Endothelial cell of umbilical vein (primary cell): Measurements from ENCODE around the gene HBZ. TPM values are rescaled to one million over a fixed set of nuclear protein-coding genes. Genes with fewer than 3 reads are reported as not detected.

Source experiments
- BruUV-seq: library from RNA; stranded (reverse); fragments of 400-500 nt; replicated peaks from 2 replicates; lab custom pipeline; 2021; lab: Mats Ljungman, UMichigan
- CTCF ChIA-PET: fragments of 300-600, 350-600 bp; sonication (Branson Sonifier 250); formaldehyde crosslinking; loops from one replicate; lab custom pipeline; 2021; ENCODE audit warnings: antibody characterized with exemption, inconsistent platforms; lab: Charles Lee
- POLR2A ChIA-PET: fragments of 300-600, 350-600 bp; sonication (Branson Sonifier 250); formaldehyde crosslinking; loops from one replicate; lab custom pipeline; 2021; ENCODE audit warnings: antibody characterized with exemption, inconsistent platforms; lab: Charles Lee
- DNase-seq: peaks from one replicate; pipeline ENCODE4 v3.0.0-alpha.2; 2011; ENCODE audit warnings: low read depth, low spot score
- FAIRE-seq: peaks from 2 replicates; lab custom pipeline; 2011; peaks lifted over from hg19 to GRCh38; lab: Jason Lieb, UNC
- H2AFZ ChIP-seq: 2 replicates; pipeline ENCODE4 v1.6.0; 2012; ENCODE audit warnings: low read depth, low read length, control low read depth, inconsistent platforms
- H3K27ac ChIP-seq: 2 replicates; pipeline ENCODE4 v1.5.1; 2011; ENCODE audit warnings: low read depth, mild to moderate bottlenecking, control low read depth, low read length, moderate library complexity; ENCODE audit not compliant: insufficient read depth
- H3K27me3 ChIP-seq, 2 experiments: 2 replicates each; pipeline versions ENCODE4 v1.6.0 to v1.6.1; 2011; ENCODE audit warnings: low read length in 2 of 2, mixed read lengths in 1 of 2; ENCODE audit not compliant: control insufficient read depth in 2 of 2, insufficient read depth in 2 of 2
- H3K36me3 ChIP-seq, 2 experiments: 2 replicates in 1 of 2; 3 replicates in 1 of 2; pipeline ENCODE4 v1.5.1; 2011; ENCODE audit warnings: low read length in 2 of 2, mild to moderate bottlenecking in 1 of 2, moderate library complexity in 1 of 2; ENCODE audit not compliant: control insufficient read depth in 2 of 2, insufficient read depth in 2 of 2; ENCODE audit errors: extremely low read depth in 1 of 2
- H3K4me1 ChIP-seq: 3 replicates; pipeline ENCODE4 v1.5.1; 2011; ENCODE audit warnings: mild to moderate bottlenecking, low read length; ENCODE audit not compliant: control insufficient read depth, insufficient read depth; ENCODE audit errors: extremely low read depth
- H3K4me2 ChIP-seq: 2 replicates; pipeline ENCODE4 v1.6.1; 2011; ENCODE audit warnings: low read length, control low read depth, mixed read lengths; ENCODE audit not compliant: insufficient read depth
- H3K4me3 ChIP-seq, 3 experiments: fragments of 200-600 bp in 1 of 3; sonication (generic), shearing (Covaris generic) in 1 of 3; replicated peaks in 1 of 3; 2 replicates each; pipeline ENCODE4 v1.5.1; 2011 to 2016; ENCODE audit warnings: control low read depth in 3 of 3, low read length in 3 of 3, mild to moderate bottlenecking in 2 of 3, inconsistent platforms in 1 of 3, low read depth in 1 of 3, moderate library complexity in 1 of 3; ENCODE audit not compliant: insufficient read depth in 1 of 3
- H3K79me2 ChIP-seq: 2 replicates; pipeline ENCODE4 v1.6.0; 2012; ENCODE audit warnings: low read length, inconsistent platforms; ENCODE audit not compliant: control insufficient read depth, insufficient read depth
- H3K9ac ChIP-seq: replicated peaks from 2 replicates; pipeline ENCODE3; 2011; ENCODE audit warnings: low read length, control low read depth; ENCODE audit not compliant: insufficient read depth; ENCODE audit errors: extremely low read depth
- H3K9me1 ChIP-seq: replicated peaks from 3 replicates; pipeline ENCODE4 v1.6.0; 2011; ENCODE audit warnings: mild to moderate bottlenecking, low read length; ENCODE audit not compliant: control insufficient read depth, insufficient read depth; ENCODE audit errors: extremely low read depth
- H3K9me3 ChIP-seq: replicated peaks from 2 replicates; pipeline ENCODE4 v1.5.1; 2012; ENCODE audit warnings: low read length, inconsistent platforms; ENCODE audit not compliant: control insufficient read depth, insufficient read depth
- H4K20me1 ChIP-seq: replicated peaks from 2 replicates; pipeline ENCODE3; 2011; ENCODE audit warnings: mild to moderate bottlenecking, low read length; ENCODE audit not compliant: control insufficient read depth, insufficient read depth; ENCODE audit errors: extremely low read depth
- EZH2 ChIP-seq: IDR thresholded peaks from 2 replicates; pipeline ENCODE4 v1.6.1; 2012; ENCODE audit warnings: borderline replicate concordance, low read depth, mild to moderate bottlenecking, moderate library complexity, low read length, inconsistent platforms; ENCODE audit not compliant: severe bottlenecking
- FOS ChIP-seq: IDR thresholded peaks from 2 replicates; pipeline ENCODE4 v1.6.1; 2011; ENCODE audit warnings: mild to moderate bottlenecking, low read length, moderate library complexity, borderline replicate concordance; ENCODE audit not compliant: insufficient read depth
- GATA2 ChIP-seq: IDR thresholded peaks from 2 replicates; pipeline ENCODE4 v1.7.0; 2011; ENCODE audit warnings: low read depth, mild to moderate bottlenecking, moderate library complexity, mixed read lengths, low read length; ENCODE audit not compliant: insufficient read length, insufficient read depth
- JUN ChIP-seq: IDR thresholded peaks from 2 replicates; pipeline ENCODE4 v1.6.1; 2011; ENCODE audit warnings: borderline replicate concordance, low read depth; ENCODE audit not compliant: insufficient read length, insufficient read depth
- MYC ChIP-seq: IDR thresholded peaks from one replicate; pipeline ENCODE4 v1.6.1; 2011; ENCODE audit warnings: mild to moderate bottlenecking, low read depth, low read length
- POLR2A ChIP-seq: IDR thresholded peaks from 2 replicates; pipeline ENCODE4 v1.6.1; 2012; ENCODE audit warnings: low read depth, mild to moderate bottlenecking, control low read depth, low read length
- POLR2AphosphoS5 ChIP-seq: IDR thresholded peaks from 2 replicates; pipeline ENCODE4 v1.6.1; 2012; ENCODE audit warnings: low read depth, mild to moderate bottlenecking, control low read depth, low read length, moderate library complexity; ENCODE audit not compliant: insufficient read depth
- dilution Hi-C: fragments of 300-500 bp; cut with MboI; formaldehyde crosslinking; loops from one replicate; pipeline ENCODE4 v1.15.0; 2019; ENCODE audit warnings: low sequenced_read_pairs; ENCODE audit not compliant: extremely low pct_ligation_motif_present
- intact Hi-C: fragments of 100-400 bp; cut with micrococcal nuclease; formaldehyde crosslinking; loops from one replicate; pipeline ENCODE4 v1.10.0; 2022
- polyA plus RNA-seq, 4 experiments: library from polyadenylated mRNA; depleted of rRNA in 3 of 4; stranded (reverse) in 3 of 4; unstranded in 1 of 4; fragments of >200 nt; gene quantifications; 2 replicates each; pipeline versions ENCODE4 v1.2.1 to v1.2.3, GENCODE V29; 2011 to 2012; ENCODE audit warnings: missing spikeins in 1 of 4
- total RNA-seq: library from RNA; stranded (reverse); gene quantifications from 2 replicates; pipeline ENCODE4 v1.2.3, GENCODE V29; 2021
- TF ChIP-seq, protein P1 (sequence below): IDR thresholded peaks from 2 replicates; pipeline ENCODE4 v1.6.1; 2011; ENCODE audit not compliant: insufficient read depth, insufficient read length
- TF ChIP-seq, protein P2 (sequence below), 2 donors: IDR thresholded peaks; 1 replicate in 1 of 2; 2 replicates in 1 of 2; pipeline ENCODE4 v1.5.1; 2011; ENCODE audit warnings: low read length in 2 of 2, mild to moderate bottlenecking in 2 of 2, moderate library complexity in 2 of 2, control low read depth in 1 of 2, inconsistent platforms in 1 of 2, low read depth in 1 of 2; ENCODE audit not compliant: insufficient read depth in 1 of 2; ENCODE audit errors: extremely low read depth in 1 of 2

Gene HBZ
- total and polyA plus RNA-seq, 2 donors (not counting 3 experiments of a cell fraction or from before 2014, with no cell fraction given), result not detected

DNA sequence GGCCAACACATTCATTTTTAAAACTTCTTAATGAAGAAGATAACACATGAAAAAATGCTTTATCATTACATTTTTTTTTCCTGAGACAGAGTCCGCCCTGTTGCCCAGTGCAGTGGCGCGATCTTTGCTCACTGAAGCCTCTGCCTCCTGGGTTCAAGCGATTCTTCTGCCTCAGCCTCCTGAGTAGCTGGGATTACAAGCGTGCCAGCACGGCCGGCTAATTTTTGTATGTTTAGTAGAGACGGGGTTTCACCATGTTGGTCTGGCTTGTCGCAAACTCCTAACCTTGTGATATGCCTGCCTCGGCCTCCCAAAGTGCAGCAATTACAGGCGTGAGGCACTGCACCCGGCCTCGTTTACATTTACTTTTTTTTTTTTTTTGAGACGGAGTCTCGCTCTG is 41.0 kb downstream of the HBZ start:
- no peak overlapping the region for H3K27ac ChIP-seq
- H3K9me3 ChIP-seq, result no peaks in the 10 kb centered on the region
- no peaks in the 10 kb centered on the region for H3K79me2 ChIP-seq
- no peaks in the 10 kb centered on the region for H3K9me1 ChIP-seq
- TF ChIP-seq FOS (no peak), POLR2AphosphoS5 (no peak), POLR2A (no peak), GATA2 (no peak), JUN (no peak), EZH2 (no peak), MYC (no peak)
- TF ChIP-seq, protein P1, sequence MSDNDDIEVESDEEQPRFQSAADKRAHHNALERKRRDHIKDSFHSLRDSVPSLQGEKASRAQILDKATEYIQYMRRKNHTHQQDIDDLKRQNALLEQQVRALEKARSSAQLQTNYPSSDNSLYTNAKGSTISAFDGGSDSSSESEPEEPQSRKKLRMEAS, result no peak
- TF ChIP-seq, protein P2, sequence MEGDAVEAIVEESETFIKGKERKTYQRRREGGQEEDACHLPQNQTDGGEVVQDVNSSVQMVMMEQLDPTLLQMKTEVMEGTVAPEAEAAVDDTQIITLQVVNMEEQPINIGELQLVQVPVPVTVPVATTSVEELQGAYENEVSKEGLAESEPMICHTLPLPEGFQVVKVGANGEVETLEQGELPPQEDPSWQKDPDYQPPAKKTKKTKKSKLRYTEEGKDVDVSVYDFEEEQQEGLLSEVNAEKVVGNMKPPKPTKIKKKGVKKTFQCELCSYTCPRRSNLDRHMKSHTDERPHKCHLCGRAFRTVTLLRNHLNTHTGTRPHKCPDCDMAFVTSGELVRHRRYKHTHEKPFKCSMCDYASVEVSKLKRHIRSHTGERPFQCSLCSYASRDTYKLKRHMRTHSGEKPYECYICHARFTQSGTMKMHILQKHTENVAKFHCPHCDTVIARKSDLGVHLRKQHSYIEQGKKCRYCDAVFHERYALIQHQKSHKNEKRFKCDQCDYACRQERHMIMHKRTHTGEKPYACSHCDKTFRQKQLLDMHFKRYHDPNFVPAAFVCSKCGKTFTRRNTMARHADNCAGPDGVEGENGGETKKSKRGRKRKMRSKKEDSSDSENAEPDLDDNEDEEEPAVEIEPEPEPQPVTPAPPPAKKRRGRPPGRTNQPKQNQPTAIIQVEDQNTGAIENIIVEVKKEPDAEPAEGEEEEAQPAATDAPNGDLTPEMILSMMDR (IDR thresholded peaks at IDR 0.05; ENCODE audit: extremely low read depth in 1 of 2, insufficient read depth in 1 of 2, low read depth in 1 of 2, low read length in 2 of 2), result no peak
- BruUV-seq, result no TSS peak
- no peaks in the 10 kb centered on the region for H3K27me3 ChIP-seq
- H3K4me2 ChIP-seq, result no peak overlapping the region
- no peak for DNase-seq
- FAIRE-seq, result no peak
- POLR2A ChIA-PET, result no interaction called here
- intact Hi-C loops (no loop called here), dilution Hi-C loops (no loop called here)
- no peaks in the 10 kb centered on the region for H3K4me1 ChIP-seq
- H3K4me3 ChIP-seq, result no peak overlapping the region
- no peak overlapping the region for H2AFZ ChIP-seq
- no peaks in the 10 kb centered on the region for H4K20me1 ChIP-seq
- peaks cover 23 to 59% of the 10 kb centered on the region in 2 experiments for H3K36me3 ChIP-seq
- CTCF ChIA-PET, result interaction anchor here (1.0 kb wide), 1 partner anchor 86 kb away, joined by 3 read pairs; no protein-coding TSS in a partner anchor
- H3K9ac ChIP-seq, result no peak overlapping the region
